ENCODE data around the gene SETBP1.

DNA sequence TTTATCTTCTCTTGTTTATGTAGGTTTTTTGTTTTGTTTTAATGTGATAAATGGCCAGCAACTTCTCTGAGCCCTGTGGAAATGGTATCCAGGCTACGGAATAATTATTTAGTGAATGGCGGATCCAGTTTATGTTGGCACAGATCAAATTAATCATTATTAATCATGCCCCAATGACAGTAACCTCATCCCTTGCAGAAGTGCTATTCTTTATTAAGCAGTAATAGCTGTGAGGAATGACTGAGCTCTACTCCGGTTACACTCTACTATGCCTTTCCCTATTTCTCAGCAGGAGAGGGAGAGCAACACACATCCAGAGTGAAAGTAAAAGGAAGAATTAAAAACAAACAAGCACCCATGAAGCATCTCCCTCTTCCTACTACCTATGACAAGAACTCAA is 84.8 kb downstream of the SETBP1 start:
- TF ChIP-seq POLR2A (IDR thresholded peaks at IDR 0.05) = no peak
- TF ChIP-seq, protein P1, sequence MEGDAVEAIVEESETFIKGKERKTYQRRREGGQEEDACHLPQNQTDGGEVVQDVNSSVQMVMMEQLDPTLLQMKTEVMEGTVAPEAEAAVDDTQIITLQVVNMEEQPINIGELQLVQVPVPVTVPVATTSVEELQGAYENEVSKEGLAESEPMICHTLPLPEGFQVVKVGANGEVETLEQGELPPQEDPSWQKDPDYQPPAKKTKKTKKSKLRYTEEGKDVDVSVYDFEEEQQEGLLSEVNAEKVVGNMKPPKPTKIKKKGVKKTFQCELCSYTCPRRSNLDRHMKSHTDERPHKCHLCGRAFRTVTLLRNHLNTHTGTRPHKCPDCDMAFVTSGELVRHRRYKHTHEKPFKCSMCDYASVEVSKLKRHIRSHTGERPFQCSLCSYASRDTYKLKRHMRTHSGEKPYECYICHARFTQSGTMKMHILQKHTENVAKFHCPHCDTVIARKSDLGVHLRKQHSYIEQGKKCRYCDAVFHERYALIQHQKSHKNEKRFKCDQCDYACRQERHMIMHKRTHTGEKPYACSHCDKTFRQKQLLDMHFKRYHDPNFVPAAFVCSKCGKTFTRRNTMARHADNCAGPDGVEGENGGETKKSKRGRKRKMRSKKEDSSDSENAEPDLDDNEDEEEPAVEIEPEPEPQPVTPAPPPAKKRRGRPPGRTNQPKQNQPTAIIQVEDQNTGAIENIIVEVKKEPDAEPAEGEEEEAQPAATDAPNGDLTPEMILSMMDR (IDR thresholded peaks at IDR 0.05) = no peak

Data from lower leg skin (tissue), 3 donors.